ENCODE measurements around the gene THRB.

THRB gene

DNA sequence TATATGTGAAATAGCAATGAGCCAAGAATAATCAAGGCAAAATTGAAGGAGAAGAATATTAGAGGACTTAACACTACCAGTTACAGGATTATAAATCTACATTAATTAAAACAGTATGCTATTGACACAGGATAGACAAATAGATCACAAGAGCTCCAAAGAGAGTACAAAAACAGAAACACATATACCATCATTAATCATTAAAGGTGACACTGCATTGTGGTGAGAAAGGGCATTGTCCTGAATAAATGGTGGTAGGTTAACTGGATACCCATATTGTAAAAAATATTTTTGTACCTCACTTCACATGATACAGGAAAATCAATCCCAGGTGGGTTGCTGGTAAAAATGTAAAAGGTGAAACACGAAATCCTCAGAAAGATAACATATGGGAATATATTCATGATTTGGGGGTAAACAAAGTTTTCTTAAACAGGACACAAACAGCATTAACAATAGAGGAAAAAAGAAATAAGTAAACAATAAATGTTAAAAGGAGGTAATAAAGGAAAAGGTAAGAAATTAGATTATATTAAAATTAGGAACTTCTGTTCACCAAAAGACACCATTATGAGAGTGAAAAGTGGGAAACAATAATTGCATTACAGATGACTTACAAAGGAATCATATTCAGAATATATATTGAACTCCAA lies 145.2 kb downstream of the THRB start:
- Histone ChIP-seq H3K36me3 (no peaks in the 10 kb centered on the region), H4K20me1 (no peaks in the 10 kb centered on the region), H3K4me1 (no peaks in the 10 kb centered on the region), H3K27me3 (no peaks in the 10 kb centered on the region), H3K4me3 (no peak overlapping the region), H3K4me2 (no peak overlapping the region), H3K9me3 (no peaks in the 10 kb centered on the region), H3K9ac (no peak overlapping the region), H3K27ac (no peak overlapping the region)
- no peak for TF ChIP-seq Cebpa-rat (IDR thresholded peaks at IDR 0.05)

- Histone ChIP-seq H3K4me1 (no peaks in the 10 kb centered on the region), H3K27ac (no peak overlapping the region), H3K4me2 (no peak overlapping the region), H3K9ac (no peak overlapping the region), H3K4me3 (no peak overlapping the region), H3K36me3 (no peaks in the 10 kb centered on the region), H4K20me1 (no peaks in the 10 kb centered on the region), H3K9me3 (no peaks in the 10 kb centered on the region), H3K27me3 (no peaks in the 10 kb centered on the region)
- TF ChIP-seq Cebpa-rat (IDR thresholded peaks at IDR 0.05): no peak
These were observed 146.3 kb downstream of the THRB start for GRCh38 chr3:24348348-24348747.

GRCh38 chr3:24344784-24345439 lies 149.7 kb downstream of the THRB start:
- Histone ChIP-seq H3K4me2 (no peak overlapping the region), H4K20me1 (no peaks in the 10 kb centered on the region), H3K9ac (no peak overlapping the region), H3K27ac (no peak overlapping the region), H3K36me3 (no peaks in the 10 kb centered on the region), H3K9me3 (no peaks in the 10 kb centered on the region), H3K4me1 (no peaks in the 10 kb centered on the region), H3K4me3 (no peak overlapping the region), H3K27me3 (no peaks in the 10 kb centered on the region)
- no peak for TF ChIP-seq Cebpa-rat (IDR thresholded peaks at IDR 0.05)

DNA sequence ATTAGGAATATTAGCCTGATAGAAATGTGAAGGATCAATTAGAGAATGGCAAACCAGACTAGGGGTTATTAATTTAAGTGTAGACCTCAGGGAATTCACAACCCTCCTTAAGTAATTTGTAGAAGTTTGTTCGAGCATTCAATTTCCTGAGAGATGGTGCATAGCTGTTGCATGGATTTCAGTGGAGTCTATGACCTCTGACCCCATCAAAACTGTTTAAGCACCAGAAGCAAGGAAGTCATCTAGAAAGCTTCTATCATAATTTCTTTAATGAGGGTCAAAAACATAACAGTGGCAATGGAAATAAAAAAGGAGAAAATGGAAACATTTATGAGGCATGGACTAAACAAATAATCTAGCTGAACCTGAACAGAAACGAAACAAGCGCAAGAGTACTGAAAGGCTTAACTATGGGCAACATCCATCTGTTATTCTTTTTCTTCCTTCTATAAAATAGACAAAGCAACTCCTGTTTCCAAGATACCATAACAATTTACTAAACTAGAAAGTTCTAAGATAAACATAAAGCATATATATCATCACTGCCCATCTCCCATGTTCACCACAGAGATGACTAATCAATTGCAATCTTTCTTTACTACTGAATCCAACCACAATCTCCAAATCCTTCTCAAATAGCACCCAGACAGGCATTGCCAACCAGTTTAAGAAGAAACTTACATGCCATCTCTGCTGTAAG lies 151.4 kb downstream of the THRB start:
- no peaks in the 10 kb centered on the region for H3K36me3 ChIP-seq
- H3K9ac ChIP-seq: no peak overlapping the region
- H3K4me2 ChIP-seq: no peak overlapping the region
- no peak overlapping the region for H3K4me3 ChIP-seq
- no peaks in the 10 kb centered on the region for H3K27me3 ChIP-seq
- TF ChIP-seq Cebpa-rat (IDR thresholded peaks at IDR 0.05): no peak
- no peaks in the 10 kb centered on the region for H3K4me1 ChIP-seq
- no peaks in the 10 kb centered on the region for H3K9me3 ChIP-seq
- H4K20me1 ChIP-seq: no peaks in the 10 kb centered on the region
- H3K27ac ChIP-seq: no peak overlapping the region

- Histone ChIP-seq H3K9ac (no peak overlapping the region), H3K27me3 (no peaks in the 10 kb centered on the region), H4K20me1 (no peaks in the 10 kb centered on the region), H3K36me3 (no peaks in the 10 kb centered on the region), H3K4me3 (no peak overlapping the region), H3K27ac (no peak overlapping the region), H3K9me3 (no peaks in the 10 kb centered on the region), H3K4me2 (no peak overlapping the region), H3K4me1 (no peaks in the 10 kb centered on the region)
- TF ChIP-seq Cebpa-rat (IDR thresholded peaks at IDR 0.05): no peak
These were observed 152.4 kb downstream of the THRB start for GRCh38 chr3:24342275-24342674.

GRCh38 chr3:24341668-24342067 lies 153.0 kb downstream of the THRB start:
- no peak for TF ChIP-seq Cebpa-rat (IDR thresholded peaks at IDR 0.05)
- no peaks in the 10 kb centered on the region for H4K20me1 ChIP-seq
- no peak overlapping the region for H3K9ac ChIP-seq
- no peak overlapping the region for H3K4me3 ChIP-seq
- no peaks in the 10 kb centered on the region for H3K36me3 ChIP-seq
- H3K27me3 ChIP-seq: no peaks in the 10 kb centered on the region
- no peak overlapping the region for H3K4me2 ChIP-seq
- H3K9me3 ChIP-seq: no peaks in the 10 kb centered on the region
- no peak overlapping the region for H3K27ac ChIP-seq
- H3K4me1 ChIP-seq: no peaks in the 10 kb centered on the region

DNA sequence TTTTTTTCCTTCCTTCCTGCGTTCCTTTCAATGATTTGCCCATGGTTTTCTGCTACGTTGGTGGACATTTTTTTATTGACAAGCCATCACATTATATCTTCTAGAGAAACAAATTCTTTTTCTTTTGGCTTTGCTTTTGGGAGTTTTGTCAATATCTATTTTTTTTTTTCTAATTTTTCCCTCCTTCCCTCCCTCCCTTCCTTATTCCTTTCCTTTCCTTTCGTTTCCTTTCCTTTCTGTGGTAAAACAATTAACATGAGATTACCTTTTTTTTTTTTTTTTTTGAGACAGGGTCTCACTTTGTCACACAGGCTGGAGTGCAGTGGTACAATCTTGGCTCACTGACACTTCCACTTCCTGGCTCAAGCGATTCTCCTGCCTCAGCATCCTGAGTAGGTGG lies 153.7 kb downstream of the THRB start:
- Histone ChIP-seq H3K9ac (no peak overlapping the region), H3K4me3 (no peak overlapping the region), H3K36me3 (no peaks in the 10 kb centered on the region), H3K27ac (no peak overlapping the region), H3K4me1 (no peaks in the 10 kb centered on the region), H4K20me1 (no peaks in the 10 kb centered on the region), H3K9me3 (no peaks in the 10 kb centered on the region), H3K4me2 (no peak overlapping the region), H3K27me3 (no peaks in the 10 kb centered on the region)
- TF ChIP-seq Cebpa-rat (IDR thresholded peaks at IDR 0.05): no peak

DNA sequence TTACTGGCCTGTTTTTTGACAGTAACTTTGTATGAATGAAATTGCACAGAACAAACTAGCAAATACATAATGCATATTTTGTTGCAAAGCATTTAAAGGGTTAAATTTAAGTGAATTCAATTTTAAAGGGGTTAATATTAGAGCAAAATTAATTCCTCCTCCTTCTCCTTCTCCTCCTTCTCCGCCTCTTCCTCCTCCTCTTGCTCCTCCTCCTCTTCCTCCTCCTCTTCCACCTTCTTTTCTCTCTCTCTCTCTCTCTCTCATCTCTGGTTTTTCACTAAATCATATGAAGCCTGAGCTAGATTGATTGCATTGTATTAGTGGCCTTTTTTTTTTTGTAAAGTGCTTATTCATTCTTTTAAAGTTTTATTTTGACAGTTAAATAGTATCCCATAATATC lies 154.5 kb downstream of the THRB start:
- Histone ChIP-seq H3K4me1 (no peaks in the 10 kb centered on the region), H3K36me3 (no peaks in the 10 kb centered on the region), H3K9ac (no peak overlapping the region), H3K27ac (no peak overlapping the region), H4K20me1 (no peaks in the 10 kb centered on the region), H3K4me2 (no peak overlapping the region), H3K27me3 (no peaks in the 10 kb centered on the region), H3K9me3 (no peaks in the 10 kb centered on the region), H3K4me3 (no peak overlapping the region)
- no peak for TF ChIP-seq Cebpa-rat (IDR thresholded peaks at IDR 0.05)

- TF ChIP-seq Cebpa-rat (IDR thresholded peaks at IDR 0.05): no peak
- no peak overlapping the region for H3K4me3 ChIP-seq
- H3K4me1 ChIP-seq: no peaks in the 10 kb centered on the region
- no peaks in the 10 kb centered on the region for H3K27me3 ChIP-seq
- H3K27ac ChIP-seq: no peak overlapping the region
- no peaks in the 10 kb centered on the region for H4K20me1 ChIP-seq
- no peaks in the 10 kb centered on the region for H3K9me3 ChIP-seq
- no peak overlapping the region for H3K4me2 ChIP-seq
- no peaks in the 10 kb centered on the region for H3K36me3 ChIP-seq
- no peak overlapping the region for H3K9ac ChIP-seq
These were observed 155.3 kb downstream of the THRB start for GRCh38 chr3:24339266-24339825.
